ENCODE measurements around the gene GSK3A.

DNA sequence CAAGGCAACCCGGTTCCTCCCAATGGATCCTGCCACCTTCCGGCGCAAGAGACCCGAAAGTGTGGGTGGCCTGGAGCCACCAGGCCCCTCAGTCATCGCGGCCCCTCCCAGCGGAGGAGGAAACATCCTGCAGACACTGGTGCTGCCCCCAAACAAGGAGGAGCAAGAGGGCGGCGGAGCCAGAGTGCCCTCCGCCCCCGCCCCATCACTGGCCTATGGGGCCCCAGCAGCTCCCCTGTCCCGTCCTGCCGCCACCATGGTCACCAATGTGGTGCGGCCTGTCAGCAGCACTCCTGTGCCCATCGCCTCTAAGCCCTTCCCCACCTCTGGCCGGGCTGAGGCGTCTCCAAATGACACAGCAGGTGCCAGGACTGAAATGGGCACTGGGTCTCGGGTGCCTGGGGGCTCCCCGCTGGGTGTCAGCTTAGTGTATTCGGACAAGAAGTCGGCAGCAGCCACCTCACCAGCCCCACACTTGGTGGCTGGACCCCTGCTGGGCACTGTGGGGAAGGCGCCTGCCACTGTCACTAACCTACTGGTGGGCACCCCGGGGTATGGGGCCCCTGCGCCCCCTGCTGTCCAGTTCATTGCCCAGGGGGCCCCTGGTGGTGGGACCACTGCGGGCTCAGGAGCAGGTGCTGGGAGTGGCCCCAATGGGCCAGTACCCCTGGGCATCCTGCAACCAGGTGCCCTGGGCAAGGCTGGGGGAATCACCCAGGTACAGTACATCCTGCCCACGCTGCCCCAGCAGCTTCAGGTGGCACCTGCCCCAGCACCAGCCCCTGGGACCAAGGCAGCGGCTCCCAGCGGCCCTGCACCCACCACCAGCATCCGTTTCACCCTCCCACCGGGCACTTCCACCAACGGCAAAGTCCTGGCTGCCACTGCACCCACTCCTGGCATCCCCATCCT lies 48.4 kb upstream of the GSK3A start:
- TF ChIP-seq, protein P1, sequence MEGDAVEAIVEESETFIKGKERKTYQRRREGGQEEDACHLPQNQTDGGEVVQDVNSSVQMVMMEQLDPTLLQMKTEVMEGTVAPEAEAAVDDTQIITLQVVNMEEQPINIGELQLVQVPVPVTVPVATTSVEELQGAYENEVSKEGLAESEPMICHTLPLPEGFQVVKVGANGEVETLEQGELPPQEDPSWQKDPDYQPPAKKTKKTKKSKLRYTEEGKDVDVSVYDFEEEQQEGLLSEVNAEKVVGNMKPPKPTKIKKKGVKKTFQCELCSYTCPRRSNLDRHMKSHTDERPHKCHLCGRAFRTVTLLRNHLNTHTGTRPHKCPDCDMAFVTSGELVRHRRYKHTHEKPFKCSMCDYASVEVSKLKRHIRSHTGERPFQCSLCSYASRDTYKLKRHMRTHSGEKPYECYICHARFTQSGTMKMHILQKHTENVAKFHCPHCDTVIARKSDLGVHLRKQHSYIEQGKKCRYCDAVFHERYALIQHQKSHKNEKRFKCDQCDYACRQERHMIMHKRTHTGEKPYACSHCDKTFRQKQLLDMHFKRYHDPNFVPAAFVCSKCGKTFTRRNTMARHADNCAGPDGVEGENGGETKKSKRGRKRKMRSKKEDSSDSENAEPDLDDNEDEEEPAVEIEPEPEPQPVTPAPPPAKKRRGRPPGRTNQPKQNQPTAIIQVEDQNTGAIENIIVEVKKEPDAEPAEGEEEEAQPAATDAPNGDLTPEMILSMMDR (IDR thresholded peaks at IDR 0.05; ENCODE audit: poor library complexity) = peak; percentile 41
- no peak for TF ChIP-seq EZH2 (IDR thresholded peaks at IDR 0.05; ENCODE audit: borderline replicate concordance)
